ENCODE measurements around the gene ZSCAN23.
"Not testable (repeated sequence)": the region's sequence is repeated elsewhere in the genome, so short reads cannot be mapped to it uniquely, and the experiment has no call there.

The ZSCAN23 gene

GRCh38 chr6:28446818-28447511 is 3.7 kb upstream of the ZSCAN23 start:
- peak; percentile 32 for TF ChIP-seq POLR2A (IDR thresholded peaks at IDR 0.05; ENCODE audit: extremely low read depth, insufficient read length)
- no peak for TF ChIP-seq MYC (IDR thresholded peaks at IDR 0.05; ENCODE audit: low read depth, low read length)
- peak overlapping the region; percentile 78 for H3K4me3 ChIP-seq (ENCODE audit: low read depth, low read length)

GRCh38 chr6:28444759-28445158 is 1.5 kb upstream of the ZSCAN23 start:
- not testable (repeated sequence) for H3K4me3 ChIP-seq (ENCODE audit: low read depth, low read length); DNase-seq (ENCODE audit: low read depth)

More at GRCh38 chr6:28446818-28447511, 3.7 kb upstream of the ZSCAN23 start:
- DNase-seq (ENCODE audit: low read depth) = peak; percentile 73

GRCh38 chr6:28442586-28442985 is 705 bp downstream of the ZSCAN23 start:
- H3K4me3 ChIP-seq (ENCODE audit: low read depth, low read length) = peak overlapping the region; percentile 89
- peak; percentile 8 for DNase-seq (ENCODE audit: low read depth)
- TF ChIP-seq MYC (IDR thresholded peaks at IDR 0.05; ENCODE audit: low read depth, low read length) = no peak
- no peak for TF ChIP-seq MAX (IDR thresholded peaks at IDR 0.05; ENCODE audit: low read depth, low read length)
- no peak for TF ChIP-seq CTCF (IDR thresholded peaks at IDR 0.05; ENCODE audit: low read depth, low read length)
- no peak for TF ChIP-seq POLR2A (IDR thresholded peaks at IDR 0.05; ENCODE audit: extremely low read depth, insufficient read length)

- no peak for DNase-seq (ENCODE audit: low read depth)
- no peak overlapping the region for H3K4me3 ChIP-seq (ENCODE audit: low read depth, low read length)
- TF ChIP-seq CTCF (IDR thresholded peaks at IDR 0.05; ENCODE audit: low read depth, low read length) (no peak), MYC (IDR thresholded peaks at IDR 0.05; ENCODE audit: low read depth, low read length) (no peak), MAX (IDR thresholded peaks at IDR 0.05; ENCODE audit: low read depth, low read length) (no peak), POLR2A (IDR thresholded peaks at IDR 0.05; ENCODE audit: extremely low read depth, insufficient read length) (no peak)
Measured at GRCh38 chr6:28436404-28436803, 6.9 kb downstream of the ZSCAN23 start.

GRCh38 chr6:28433119-28433518 is 10.2 kb downstream of the ZSCAN23 start:
- DNase-seq (ENCODE audit: low read depth) = peak; percentile 37
- H3K4me3 ChIP-seq (ENCODE audit: low read depth, low read length) = no peak overlapping the region
- TF ChIP-seq CTCF (IDR thresholded peaks at IDR 0.05; ENCODE audit: low read depth, low read length) (peak; percentile 14), MYC (IDR thresholded peaks at IDR 0.05; ENCODE audit: low read depth, low read length) (no peak), MAX (IDR thresholded peaks at IDR 0.05; ENCODE audit: low read depth, low read length) (no peak)

GRCh38 chr6:28429781-28430180 is 13.5 kb downstream of the ZSCAN23 start:
- DNase-seq (ENCODE audit: low read depth) = no peak
- no peak overlapping the region for H3K4me3 ChIP-seq (ENCODE audit: low read depth, low read length)
- no peak for TF ChIP-seq MAX (IDR thresholded peaks at IDR 0.05; ENCODE audit: low read depth, low read length)
- TF ChIP-seq MYC (IDR thresholded peaks at IDR 0.05; ENCODE audit: low read depth, low read length) = no peak
- no peak for TF ChIP-seq POLR2A (IDR thresholded peaks at IDR 0.05; ENCODE audit: extremely low read depth, insufficient read length)
- TF ChIP-seq CTCF (IDR thresholded peaks at IDR 0.05; ENCODE audit: low read depth, low read length) = no peak

- TF ChIP-seq POLR2A (IDR thresholded peaks at IDR 0.05; ENCODE audit: extremely low read depth, insufficient read length) (no peak), MYC (IDR thresholded peaks at IDR 0.05; ENCODE audit: low read depth, low read length) (no peak), MAX (IDR thresholded peaks at IDR 0.05; ENCODE audit: low read depth, low read length) (no peak), CTCF (IDR thresholded peaks at IDR 0.05; ENCODE audit: low read depth, low read length) (no peak)
- DNase-seq (ENCODE audit: low read depth) = no peak
Measured at GRCh38 chr6:28425944-28426541, 17.2 kb downstream of the ZSCAN23 start.

More at GRCh38 chr6:28425944-28426541, 17.2 kb downstream of the ZSCAN23 start:
- H3K4me3 ChIP-seq (ENCODE audit: low read depth, low read length) = no peak overlapping the region

Data from NB4 (cell line).